ENCODE results near the gene NCAN. TPM values are rescaled to one million over a fixed set of nuclear protein-coding genes. Genes with fewer than 3 reads are reported as not detected.
A peak's percentile ranks its signal among the peaks of the same experiment; 100 is the strongest.

NCAN gene
- total and polyA plus RNA-seq, 9 of the 15 experiments (the other 6 are each of a cell fraction or from before 2014, with no cell fraction given) = 0.04 TPM; not detected in 8

- TF ChIP-seq, protein P1, sequence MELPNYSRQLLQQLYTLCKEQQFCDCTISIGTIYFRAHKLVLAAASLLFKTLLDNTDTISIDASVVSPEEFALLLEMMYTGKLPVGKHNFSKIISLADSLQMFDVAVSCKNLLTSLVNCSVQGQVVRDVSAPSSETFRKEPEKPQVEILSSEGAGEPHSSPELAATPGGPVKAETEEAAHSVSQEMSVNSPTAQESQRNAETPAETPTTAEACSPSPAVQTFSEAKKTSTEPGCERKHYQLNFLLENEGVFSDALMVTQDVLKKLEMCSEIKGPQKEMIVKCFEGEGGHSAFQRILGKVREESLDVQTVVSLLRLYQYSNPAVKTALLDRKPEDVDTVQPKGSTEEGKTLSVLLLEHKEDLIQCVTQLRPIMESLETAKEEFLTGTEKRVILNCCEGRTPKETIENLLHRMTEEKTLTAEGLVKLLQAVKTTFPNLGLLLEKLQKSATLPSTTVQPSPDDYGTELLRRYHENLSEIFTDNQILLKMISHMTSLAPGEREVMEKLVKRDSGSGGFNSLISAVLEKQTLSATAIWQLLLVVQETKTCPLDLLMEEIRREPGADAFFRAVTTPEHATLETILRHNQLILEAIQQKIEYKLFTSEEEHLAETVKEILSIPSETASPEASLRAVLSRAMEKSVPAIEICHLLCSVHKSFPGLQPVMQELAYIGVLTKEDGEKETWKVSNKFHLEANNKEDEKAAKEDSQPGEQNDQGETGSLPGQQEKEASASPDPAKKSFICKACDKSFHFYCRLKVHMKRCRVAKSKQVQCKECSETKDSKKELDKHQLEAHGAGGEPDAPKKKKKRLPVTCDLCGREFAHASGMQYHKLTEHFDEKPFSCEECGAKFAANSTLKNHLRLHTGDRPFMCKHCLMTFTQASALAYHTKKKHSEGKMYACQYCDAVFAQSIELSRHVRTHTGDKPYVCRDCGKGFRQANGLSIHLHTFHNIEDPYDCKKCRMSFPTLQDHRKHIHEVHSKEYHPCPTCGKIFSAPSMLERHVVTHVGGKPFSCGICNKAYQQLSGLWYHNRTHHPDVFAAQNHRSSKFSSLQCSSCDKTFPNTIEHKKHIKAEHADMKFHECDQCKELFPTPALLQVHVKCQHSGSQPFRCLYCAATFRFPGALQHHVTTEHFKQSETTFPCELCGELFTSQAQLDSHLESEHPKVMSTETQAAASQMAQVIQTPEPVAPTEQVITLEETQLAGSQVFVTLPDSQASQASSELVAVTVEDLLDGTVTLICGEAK (IDR thresholded peaks at IDR 0.05) = peak; percentile 66; the same call in 1 of the 2 replicates
- TF ChIP-seq, protein P1 (CRISPR knock-in tag; IDR thresholded peaks at IDR 0.05) = 0 out of 2 replicates have a peak, but pooled peaks have one; percentile 18
- peak; percentile 55; the same call in 1 of the 2 replicates for TF ChIP-seq PHF8 (IDR thresholded peaks at IDR 0.05; ENCODE audit: borderline replicate concordance, low read length)
- peak; percentile 99 for TF ChIP-seq FOXP1 (CRISPR knock-in tag; IDR thresholded peaks at IDR 0.05)
- peak; percentile 42; the same call in 1 of the 2 replicates for TF ChIP-seq ZBTB7A (IDR thresholded peaks at IDR 0.05; ENCODE audit: borderline replicate concordance, control insufficient read depth, low read depth, low read length)
- TF ChIP-seq RAD21 (CRISPR knock-in tag; conservative IDR thresholded peaks at IDR 0.05 in 1 of 2, IDR thresholded peaks at IDR 0.05 in 1 of 2) = peak; percentile 76 to 83
- TF ChIP-seq NR3C1 (CRISPR knock-in tag; IDR thresholded peaks at IDR 0.05) = peak; percentile 93
- TF ChIP-seq NFE2 (IDR thresholded peaks at IDR 0.05; ENCODE audit: low read depth) = no peak
- no peak for TF ChIP-seq NR4A1 (CRISPR knock-in tag; IDR thresholded peaks at IDR 0.05)
- TF ChIP-seq NR4A1 (tag; IDR thresholded peaks at IDR 0.05) = peak; percentile 66; the same call in 1 of the 2 replicates
- TF ChIP-seq KDM1A (IDR thresholded peaks at IDR 0.05) = no peak
- TF ChIP-seq SOX6 (IDR thresholded peaks at IDR 0.05) = peak; percentile 71
- TF ChIP-seq MCM3 (IDR thresholded peaks at IDR 0.05) = no peak
- TF ChIP-seq STAT6 (CRISPR knock-in tag; IDR thresholded peaks at IDR 0.05) = peak; percentile 93; the same call in 1 of the 2 replicates
- TF ChIP-seq IRF2 (CRISPR knock-in tag; IDR thresholded peaks at IDR 0.05) = peak; percentile 94
- TF ChIP-seq BHLHE40 (IDR thresholded peaks at IDR 0.05; ENCODE audit: low read length) = peak; percentile 18; the same call in 1 of the 2 replicates
- no peak for TF ChIP-seq MEF2D (tag; conservative IDR thresholded peaks at IDR 0.05; ENCODE audit: low read depth)
- 0 out of 2 replicates have a peak, but pooled peaks have one; percentile 48 for TF ChIP-seq SAFB (IDR thresholded peaks at IDR 0.05; ENCODE audit: borderline replicate concordance, low read depth, low read length)
These were observed 13.2 kb downstream of the NCAN start (continued) for GRCh38 chr19:19224852-19225494.

Data from K562 (cell line).